Bronchial epithelial cell (primary cell): ENCODE measurements around the gene HSD17B3. TPM values are rescaled to one million over a fixed set of nuclear protein-coding genes. Genes with fewer than 3 reads are reported as not detected.
"Not testable (repeated sequence)": the region's sequence is repeated elsewhere in the genome, so short reads cannot be mapped to it uniquely, and the experiment has no call there.

Source experiments
- DNase-seq: peaks from one replicate; pipeline ENCODE4 v3.0.0-alpha.2; 2010; ENCODE audit warnings: low read depth
- FAIRE-seq: peaks from 2 replicates; lab custom pipeline; 2011; peaks lifted over from hg19 to GRCh38; lab: Jason Lieb, UNC
- H3K27me3 ChIP-seq: 2 replicates; pipeline ENCODE4 v1.5.1; 2011; ENCODE audit warnings: low read length; ENCODE audit not compliant: control insufficient read depth, insufficient read depth
- H3K36me3 ChIP-seq: 2 replicates; pipeline ENCODE4 v1.5.1; 2011; ENCODE audit warnings: low read length; ENCODE audit not compliant: control insufficient read depth, insufficient read depth
- H3K4me3 ChIP-seq: 2 replicates; pipeline ENCODE4 v1.5.1; 2011; ENCODE audit warnings: mild to moderate bottlenecking, low read depth, low read length, control low read depth
- CTCF ChIP-seq: IDR thresholded peaks from 2 replicates; pipeline ENCODE4 v1.5.1; 2011; ENCODE audit warnings: mild to moderate bottlenecking, moderate library complexity, low read length, control low read depth, inconsistent platforms; ENCODE audit not compliant: insufficient read depth, severe bottlenecking
- total RNA-seq: library from RNA; depleted of rRNA; stranded (reverse); fragments of >200 nt; gene quantifications from 2 replicates; pipeline ENCODE4 v1.2.1, GENCODE V29; 2014

The HSD17B3 gene
- total RNA-seq, 1 donor from 2014 or later: 0.53 TPM

- Histone ChIP-seq H3K27me3 (no peaks in the 10 kb centered on the region), H3K4me3 (no peak overlapping the region), H3K36me3 (no peaks in the 10 kb centered on the region)
- DNase-seq (peak; percentile 78), FAIRE-seq (no peak)
- TF ChIP-seq CTCF: no peak
Observed at GRCh38 chr9:96331236-96331947, 29.4 kb upstream of the HSD17B3 start.

GRCh38 chr9:96327694-96328352 lies 25.8 kb upstream of the HSD17B3 start:
- peak; percentile 54 for TF ChIP-seq CTCF
- H3K27me3 ChIP-seq: no peaks in the 10 kb centered on the region
- H3K36me3 ChIP-seq: no peaks in the 10 kb centered on the region
- H3K4me3 ChIP-seq: no peak overlapping the region
- FAIRE-seq (no peak), DNase-seq (peak; percentile 57)

- Histone ChIP-seq H3K4me3 (no peak overlapping the region), H3K27me3 (no peaks in the 10 kb centered on the region), H3K36me3 (no peaks in the 10 kb centered on the region)
- no peak for TF ChIP-seq CTCF
- DNase-seq (no peak), FAIRE-seq (no peak)
Observed at GRCh38 chr9:96323169-96323568, 21.2 kb upstream of the HSD17B3 start.

GRCh38 chr9:96322736-96323135 lies 20.8 kb upstream of the HSD17B3 start:
- FAIRE-seq, DNase-seq, H3K27me3 ChIP-seq, H3K36me3 ChIP-seq, H3K4me3 ChIP-seq: not testable (repeated sequence)

- not testable (repeated sequence) for DNase-seq, H3K36me3 ChIP-seq, H3K4me3 ChIP-seq, FAIRE-seq, H3K27me3 ChIP-seq
Observed at GRCh38 chr9:96322210-96322609, 20.2 kb upstream of the HSD17B3 start.

- no peak for TF ChIP-seq CTCF
Observed at GRCh38 chr9:96321515-96321914, 19.5 kb upstream of the HSD17B3 start.

More at GRCh38 chr9:96321515-96321914, 19.5 kb upstream of the HSD17B3 start:
- DNase-seq (no peak), FAIRE-seq (no peak)
- no peaks in the 10 kb centered on the region for H3K36me3 ChIP-seq
- no peaks in the 10 kb centered on the region for H3K27me3 ChIP-seq
- no peak overlapping the region for H3K4me3 ChIP-seq
